B cell (primary cell): ENCODE measurements around the gene PJA1. TPM values are rescaled to one million over a fixed set of nuclear protein-coding genes. Genes with fewer than 3 reads are reported as not detected.

Source experiments
- ATAC-seq: fragments of 200-7000 bp; cut with Tn5 transposase; one replicate; pipeline ENCODE4 v1.10.0; 2021; ENCODE audit warnings: low read depth, mild to moderate bottlenecking, moderate number of reproducible peaks, moderate library complexity
- CTCF ChIA-PET: fragments of 350-600 bp; sonication (Branson Sonifier 250); formaldehyde crosslinking; loops from one replicate; lab custom pipeline; 2021; ENCODE audit warnings: antibody characterized with exemption, inconsistent platforms; lab: Charles Lee
- POLR2A ChIA-PET: fragments of 350-600 bp; sonication (Branson Sonifier 250); formaldehyde crosslinking; loops from one replicate; lab custom pipeline; 2021; ENCODE audit warnings: antibody characterized with exemption; lab: Charles Lee
- DNase-seq: peaks from one replicate; pipeline ENCODE4 v3.0.0; 2013
- H2AFZ ChIP-seq: 2 replicates; pipeline ENCODE4 v1.6.1; 2012; ENCODE audit warnings: mild to moderate bottlenecking, low read depth, low read length; ENCODE audit not compliant: insufficient read depth, poor library complexity, severe bottlenecking
- H3K27ac ChIP-seq, 2 donors: 1 replicate in 1 of 2; 2 replicates in 1 of 2; pipeline ENCODE4 v1.5.1; 2012 to 2013; ENCODE audit warnings: low read length in 2 of 2, mild to moderate bottlenecking in 2 of 2, moderate library complexity in 1 of 2
- H3K27me3 ChIP-seq, 4 experiments: fragments of 200-600 bp in 1 of 4; sonication (generic) in 1 of 4; replicated peaks in 1 of 4; 1 replicate in 2 of 4; 2 replicates in 2 of 4; pipeline versions ENCODE4 v1.6.1 to v1.7.0; 2013 to 2016; ENCODE audit warnings: low read length in 3 of 4, mild to moderate bottlenecking in 2 of 4, mixed read lengths in 1 of 4, moderate library complexity in 1 of 4; ENCODE audit not compliant: insufficient read depth in 4 of 4, control insufficient read depth in 3 of 4; ENCODE audit errors: control extremely low read depth in 1 of 4
- H3K36me3 ChIP-seq, 2 experiments: replicated peaks in 1 of 2; 1 replicate in 1 of 2; 2 replicates in 1 of 2; pipeline versions ENCODE4 v1.6.1 to v1.7.1; 2013; ENCODE audit warnings: low read length in 1 of 2; ENCODE audit not compliant: insufficient read depth in 2 of 2, control insufficient read depth in 1 of 2; ENCODE audit errors: control extremely low read depth in 1 of 2, extremely low read depth in 1 of 2
- H3K4me1 ChIP-seq, 2 donors: fragments of 200-600 bp in 1 of 2; sonication (generic) in 1 of 2; 1 replicate in 1 of 2; 2 replicates in 1 of 2; pipeline versions ENCODE4 v1.5.1 to v1.6.1; 2013 to 2017; ENCODE audit warnings: low read length in 2 of 2; ENCODE audit not compliant: control insufficient read depth in 2 of 2, insufficient read depth in 2 of 2
- H3K4me2 ChIP-seq: replicated peaks from 2 replicates; pipeline ENCODE3; 2012; ENCODE audit warnings: mild to moderate bottlenecking, low read depth, low read length; ENCODE audit not compliant: poor library complexity, severe bottlenecking
- H3K4me3 ChIP-seq, 5 experiments: fragments of 200-600 bp in 1 of 5; sonication (generic) in 1 of 5; 1 replicate in 3 of 5; 2 replicates in 2 of 5; pipeline versions ENCODE4 v1.5.1 to v1.7.0; 2011 to 2016; ENCODE audit warnings: low read length in 4 of 5, mild to moderate bottlenecking in 4 of 5, low read depth in 2 of 5, control low read depth in 1 of 5, moderate library complexity in 1 of 5; ENCODE audit not compliant: insufficient read depth in 1 of 5; ENCODE audit errors: control extremely low read depth in 1 of 5, extremely low read depth in 1 of 5
- H3K79me2 ChIP-seq: fragments of 200-600 bp; sonication (generic); one replicate; pipeline ENCODE4 v1.6.0; 2016; ENCODE audit warnings: low read length; ENCODE audit not compliant: control insufficient read depth, insufficient read depth
- H3K9ac ChIP-seq: fragments of 200-600 bp; sonication (generic); 2 replicates; pipeline ENCODE4 v1.6.1; 2017; ENCODE audit warnings: mild to moderate bottlenecking, low read length, moderate library complexity
- H3K9me3 ChIP-seq, 3 donors: one replicate each; pipeline versions ENCODE4 v1.6.1 to v1.7.1; 2013; ENCODE audit warnings: low read length in 2 of 3; ENCODE audit not compliant: control insufficient read depth in 2 of 3, insufficient read depth in 1 of 3; ENCODE audit errors: control extremely low read depth in 1 of 3
- H4K20me1 ChIP-seq: 2 replicates; pipeline ENCODE4 v1.6.0; 2012; ENCODE audit warnings: mild to moderate bottlenecking, low read length; ENCODE audit not compliant: insufficient read depth, control insufficient read depth, poor library complexity, severe bottlenecking
- H3K27ac Mint-ChIP-seq: one replicate; pipeline ENCODE4 v1.8.0; 2021; ENCODE audit warnings: mixed read lengths
- H3K27me3 Mint-ChIP-seq: one replicate; pipeline ENCODE4 v1.8.0; 2021; ENCODE audit warnings: mixed read lengths
- H3K4me1 Mint-ChIP-seq: one replicate; pipeline ENCODE4 v1.8.0; 2021; ENCODE audit warnings: mixed read lengths
- H3K4me3 Mint-ChIP-seq: one replicate; pipeline ENCODE4 v1.8.0; 2021; ENCODE audit warnings: mixed read lengths
- H3K9me3 Mint-ChIP-seq: one replicate; pipeline ENCODE4 v1.8.0; 2022; ENCODE audit warnings: mixed read lengths; ENCODE audit not compliant: insufficient read depth
- EZH2 ChIP-seq: IDR thresholded peaks from 2 replicates; pipeline ENCODE4 v1.6.1; 2012; ENCODE audit warnings: borderline replicate concordance, low read depth, mild to moderate bottlenecking, moderate library complexity, low read length; ENCODE audit not compliant: insufficient read depth, poor library complexity, severe bottlenecking
- WGBS: methylation state at CpG from one replicate; pipeline ENCODE4 v1.1.5; 2013; ENCODE audit warnings: missing lambda C conversion rate; ENCODE audit not compliant: insufficient coverage; 5-methylcytosine and 5-hydroxymethylcytosine counted together
- intact Hi-C: fragments of 100-400 bp; cut with micrococcal nuclease; formaldehyde crosslinking; loops from one replicate; pipeline ENCODE4 v1.10.0; 2022
- polyA plus RNA-seq: library from polyadenylated mRNA; depleted of rRNA; stranded (reverse); fragments of >200 nt; gene quantifications from 2 replicates; pipeline ENCODE4 v1.2.3, GENCODE V29; 2012
- total RNA-seq, 2 donors: library from RNA; stranded (reverse); fragments of 120-200 nt in 1 of 2; gene quantifications; 1 replicate in 1 of 2; 2 replicates in 1 of 2; pipeline versions ENCODE4 v1.2.3 to v1.2.4, GENCODE V29; 2013 to 2022
- TF ChIP-seq, protein P1 (sequence below): fragments of 200-600 bp; IDR thresholded peaks from one replicate; pipeline ENCODE4 v1.8.0; 2022; ENCODE audit warnings: antibody characterized with exemption, mild to moderate bottlenecking

PJA1 gene
- total and polyA plus RNA-seq, 2 donors (not counting 1 experiment from before 2014, with no cell fraction given) = 17.7 to 21.3 TPM

- no peak overlapping the region for H3K9ac ChIP-seq
- no peaks in the 10 kb centered on the region for H3K4me1 ChIP-seq
- Mint-ChIP-seq H3K4me3 (no peak overlapping the region), H3K4me1 (no peaks in the 10 kb centered on the region), H3K27me3 (peaks cover 23% of the 10 kb centered on the region), H3K27ac (no peak overlapping the region), H3K9me3 (no peaks in the 10 kb centered on the region)
- H3K27me3 ChIP-seq = no peaks in the 10 kb centered on the region
- DNase-seq (no peak), ATAC-seq (no peak)
- no peak overlapping the region for H3K4me3 ChIP-seq
- intact Hi-C loops = no loop called here
- ChIA-PET POLR2A (no interaction called here), CTCF (no interaction called here)
- peaks cover 0 to 1% (median 0%) of the 10 kb centered on the region in 3 donors for H3K9me3 ChIP-seq
- no peak overlapping the region for H3K27ac ChIP-seq
- no peak overlapping the region for H2AFZ ChIP-seq
- H3K79me2 ChIP-seq = no peaks in the 10 kb centered on the region
- H3K36me3 ChIP-seq = no peaks in the 10 kb centered on the region
- WGBS = no CpG with 5 or more reads among the region's 4 CpGs
- no peak for TF ChIP-seq EZH2
- TF ChIP-seq, protein P1, sequence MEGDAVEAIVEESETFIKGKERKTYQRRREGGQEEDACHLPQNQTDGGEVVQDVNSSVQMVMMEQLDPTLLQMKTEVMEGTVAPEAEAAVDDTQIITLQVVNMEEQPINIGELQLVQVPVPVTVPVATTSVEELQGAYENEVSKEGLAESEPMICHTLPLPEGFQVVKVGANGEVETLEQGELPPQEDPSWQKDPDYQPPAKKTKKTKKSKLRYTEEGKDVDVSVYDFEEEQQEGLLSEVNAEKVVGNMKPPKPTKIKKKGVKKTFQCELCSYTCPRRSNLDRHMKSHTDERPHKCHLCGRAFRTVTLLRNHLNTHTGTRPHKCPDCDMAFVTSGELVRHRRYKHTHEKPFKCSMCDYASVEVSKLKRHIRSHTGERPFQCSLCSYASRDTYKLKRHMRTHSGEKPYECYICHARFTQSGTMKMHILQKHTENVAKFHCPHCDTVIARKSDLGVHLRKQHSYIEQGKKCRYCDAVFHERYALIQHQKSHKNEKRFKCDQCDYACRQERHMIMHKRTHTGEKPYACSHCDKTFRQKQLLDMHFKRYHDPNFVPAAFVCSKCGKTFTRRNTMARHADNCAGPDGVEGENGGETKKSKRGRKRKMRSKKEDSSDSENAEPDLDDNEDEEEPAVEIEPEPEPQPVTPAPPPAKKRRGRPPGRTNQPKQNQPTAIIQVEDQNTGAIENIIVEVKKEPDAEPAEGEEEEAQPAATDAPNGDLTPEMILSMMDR = no peak
- H3K4me2 ChIP-seq = no peak overlapping the region
- no peaks in the 10 kb centered on the region for H4K20me1 ChIP-seq
These were observed 12.4 kb upstream of the PJA1 start for GRCh38 chrX:69177511-69178162.

DNA sequence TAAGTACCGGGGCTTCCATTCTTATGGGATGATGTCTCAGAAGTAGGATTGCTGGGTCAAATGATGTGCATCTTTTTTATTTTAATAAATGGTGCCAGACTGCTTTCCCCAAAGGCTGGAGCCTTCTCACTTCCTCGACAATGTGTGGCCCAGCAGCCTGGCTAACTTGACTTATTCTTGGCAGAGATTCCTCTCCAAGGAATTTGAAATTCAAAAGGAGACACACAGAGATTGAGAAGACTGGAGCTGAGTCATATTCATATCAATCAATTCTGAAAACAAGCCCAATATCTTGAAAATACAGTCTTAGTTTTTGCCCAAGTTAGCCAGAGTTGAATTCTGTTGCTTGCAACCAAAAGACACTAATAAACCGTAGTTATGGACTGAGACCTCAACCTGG, 10.8 kb upstream of the PJA1 start:
- H3K4me1 ChIP-seq = no peaks in the 10 kb centered on the region
- no peaks in the 10 kb centered on the region for H3K4me1 Mint-ChIP-seq
- ATAC-seq (no peak), DNase-seq (no peak)
- CTCF ChIA-PET = no interaction called here
- H3K27ac Mint-ChIP-seq = no peak overlapping the region
- no peaks in the 10 kb centered on the region for H3K27me3 ChIP-seq
- no peak overlapping the region for H3K4me3 ChIP-seq
- no peak overlapping the region for H3K9ac ChIP-seq
- H2AFZ ChIP-seq = no peak overlapping the region
- H3K36me3 ChIP-seq = no peaks in the 10 kb centered on the region
- no peak overlapping the region for H3K27ac ChIP-seq
- H3K9me3 Mint-ChIP-seq = no peaks in the 10 kb centered on the region
- H4K20me1 ChIP-seq = no peaks in the 10 kb centered on the region
- no peak overlapping the region for H3K4me3 Mint-ChIP-seq
- no CpG with 5 or more reads among the region's 3 CpGs for WGBS
- no peak overlapping the region for H3K4me2 ChIP-seq
- TF ChIP-seq, protein P1 = no peak
- no peak for TF ChIP-seq EZH2
- intact Hi-C loops = no loop called here
- peaks cover 0 to 1% (median 0%) of the 10 kb centered on the region in 3 donors for H3K9me3 ChIP-seq
- no peaks in the 10 kb centered on the region for H3K79me2 ChIP-seq
- POLR2A ChIA-PET = no interaction called here
- H3K27me3 Mint-ChIP-seq = peaks cover 22% of the 10 kb centered on the region
